ENCODE results near the gene MRPL18. TPM values are rescaled to one million over a fixed set of nuclear protein-coding genes. Genes with fewer than 3 reads are reported as not detected.
"Not testable (repeated sequence)": the region's sequence is repeated elsewhere in the genome, so short reads cannot be mapped to it uniquely, and the experiment has no call there.

MRPL18 gene
- total RNA-seq, 2 experiments from 2014 or later = 9.8 to 10.2 TPM

- H3K36me3 Mint-ChIP-seq (ENCODE audit: low read depth) = no peaks in the 10 kb centered on the region
- intact Hi-C loops (cut with DNase I, micrococcal nuclease) = no loop called here
- DNase-seq (no peak), ATAC-seq (ENCODE audit: poor library complexity) (no peak)
- no peaks in the 10 kb centered on the region for H3K4me1 ChIP-seq (ENCODE audit: insufficient read depth, low read length)
- ChIA-PET CTCF (no interaction called here), POLR2A (no interaction called here)
- no peak overlapping the region for H3K4me3 Mint-ChIP-seq
- no peaks in the 10 kb centered on the region for H3K9me3 Mint-ChIP-seq
- no peaks in the 10 kb centered on the region for H3K27me3 Mint-ChIP-seq
- no peak overlapping the region for H3K27ac ChIP-seq (ENCODE audit: low read depth in 1 of 2, low read length in 2 of 2)
- TF ChIP-seq CTCF (IDR thresholded peaks at IDR 0.05) = no peak
- no peaks in the 10 kb centered on the region for H3K27me3 ChIP-seq (ENCODE audit: control insufficient read depth in 1 of 2, insufficient read depth in 2 of 2, low read length in 2 of 2)
- H3K36me3 ChIP-seq (ENCODE audit: insufficient read depth, low read length) = no peaks in the 10 kb centered on the region
- peak overlapping the region; percentile 28 for H3K27ac Mint-ChIP-seq
- H3K4me1 Mint-ChIP-seq (ENCODE audit: low read depth) = peaks cover 1% of the 10 kb centered on the region
- H3K9me3 ChIP-seq (ENCODE audit: control insufficient read depth in 1 of 2, insufficient read depth in 1 of 2, low read length in 2 of 2) = no peaks in the 10 kb centered on the region
- H3K4me3 ChIP-seq (ENCODE audit: low read length) = no peak overlapping the region
These were observed 23.5 kb downstream of the MRPL18 start for GRCh38 chr6:159813781-159814180.

GRCh38 chr6:159815410-159815809 is 25.1 kb downstream of the MRPL18 start:
- no peaks in the 10 kb centered on the region for H3K27me3 ChIP-seq (ENCODE audit: control insufficient read depth in 1 of 2, insufficient read depth in 2 of 2, low read length in 2 of 2)
- Mint-ChIP-seq H3K27me3 (no peaks in the 10 kb centered on the region), H3K4me3 (no peak overlapping the region), H3K36me3 (ENCODE audit: low read depth) (no peaks in the 10 kb centered on the region), H3K4me1 (ENCODE audit: low read depth) (peaks cover 18% of the 10 kb centered on the region), H3K27ac (no peak overlapping the region), H3K9me3 (no peaks in the 10 kb centered on the region)
- intact Hi-C loops (cut with DNase I, micrococcal nuclease) = no loop called here
- H3K36me3 ChIP-seq (ENCODE audit: insufficient read depth, low read length) = no peaks in the 10 kb centered on the region
- no peak overlapping the region for H3K4me3 ChIP-seq (ENCODE audit: low read length)
- CTCF ChIA-PET = no interaction called here
- TF ChIP-seq CTCF (IDR thresholded peaks at IDR 0.05) = no peak
- no peaks in the 10 kb centered on the region for H3K9me3 ChIP-seq (ENCODE audit: control insufficient read depth in 1 of 2, insufficient read depth in 1 of 2, low read length in 2 of 2)
- DNase-seq = no peak
- H3K27ac ChIP-seq (ENCODE audit: low read depth in 1 of 2, low read length in 2 of 2) = no peak overlapping the region
- peaks cover 16% of the 10 kb centered on the region for H3K4me1 ChIP-seq (ENCODE audit: insufficient read depth, low read length)
- ATAC-seq (ENCODE audit: poor library complexity) = no peak
- POLR2A ChIA-PET = no interaction called here

GRCh38 chr6:159816775-159817174 is 26.5 kb downstream of the MRPL18 start:
- H3K27ac Mint-ChIP-seq, POLR2A ChIA-PET, H3K9me3 Mint-ChIP-seq: not testable (repeated sequence)

More at GRCh38 chr6:159816775-159817174, 26.5 kb downstream of the MRPL18 start:
- H3K9me3 ChIP-seq (ENCODE audit: control insufficient read depth in 1 of 2, insufficient read depth in 1 of 2, low read length in 2 of 2); H3K36me3 Mint-ChIP-seq (ENCODE audit: low read depth); H3K36me3 ChIP-seq (ENCODE audit: insufficient read depth, low read length); H3K27ac ChIP-seq (ENCODE audit: low read depth in 1 of 2, low read length in 2 of 2); intact Hi-C loops (cut with DNase I, micrococcal nuclease); CTCF ChIA-PET; H3K4me3 Mint-ChIP-seq; H3K4me3 ChIP-seq (ENCODE audit: low read length); H3K27me3 ChIP-seq (ENCODE audit: control insufficient read depth in 1 of 2, insufficient read depth in 2 of 2, low read length in 2 of 2); DNase-seq; ATAC-seq (ENCODE audit: poor library complexity); H3K27me3 Mint-ChIP-seq: not testable (repeated sequence)
- peaks cover 24% of the 10 kb centered on the region for H3K4me1 Mint-ChIP-seq (ENCODE audit: low read depth)
- peaks cover 24% of the 10 kb centered on the region for H3K4me1 ChIP-seq (ENCODE audit: insufficient read depth, low read length)

Data from CD4-positive, alpha-beta T cell (primary cell).